Heart left ventricle (tissue), 16 donors: ENCODE measurements around the gene XK. TPM values are rescaled to one million over a fixed set of nuclear protein-coding genes. Genes with fewer than 3 reads are reported as not detected.

Experiments used
- ATAC-seq, 4 donors: fragments of 200-7000 bp; cut with Tn5 transposase; one replicate each; pipeline ENCODE4 v1.9.1; 2020 to 2022; ENCODE audit warnings: moderate library complexity in 4 of 4, mild to moderate bottlenecking in 3 of 4, moderate number of reproducible peaks in 1 of 4
- DNase-seq, 5 donors: peaks; one replicate each; pipeline ENCODE4 v3.0.0-alpha.2; 2020
- H3K27ac ChIP-seq, 12 donors: fragments of 200-600 bp; sonication (generic) in 4 of 12; one replicate each; pipeline versions ENCODE4 v1.5.0 to v1.8.0; 2016 to 2022; ENCODE audit warnings: mild to moderate bottlenecking in 2 of 12
- H3K27me3 ChIP-seq, 9 donors: fragments of 200-600 bp; sonication (generic) in 2 of 9; one replicate each; pipeline versions ENCODE4 v1.5.1 to v1.8.0; 2016 to 2022; ENCODE audit warnings: mild to moderate bottlenecking in 3 of 9
- H3K36me3 ChIP-seq, 9 donors: fragments of 200-600 bp; sonication (generic) in 2 of 9; one replicate each; pipeline versions ENCODE4 v1.5.0 to v1.8.0; 2018 to 2022; ENCODE audit warnings: mild to moderate bottlenecking in 2 of 9
- H3K4me1 ChIP-seq, 12 donors: fragments of 200-600 bp; sonication (generic) in 4 of 12; one replicate each; pipeline versions ENCODE4 v1.5.0 to v1.8.0; 2016 to 2022; ENCODE audit warnings: mild to moderate bottlenecking in 3 of 12
- H3K4me3 ChIP-seq, 12 donors: fragments of 200-600 bp; sonication (generic) in 4 of 12; one replicate each; pipeline versions ENCODE4 v1.5.0 to v1.8.0; 2017 to 2022; ENCODE audit warnings: mild to moderate bottlenecking in 9 of 12, moderate library complexity in 4 of 12
- H3K9me3 ChIP-seq, 12 donors: fragments of 200-600 bp; sonication (generic) in 4 of 12; one replicate each; pipeline versions ENCODE4 v1.5.0 to v1.8.0; 2016 to 2022; ENCODE audit warnings: mild to moderate bottlenecking in 1 of 12
- CTCF ChIP-seq, 12 donors: fragments of 200-600 bp; sonication (generic) in 4 of 12; IDR thresholded peaks; one replicate each; pipeline versions ENCODE4 v1.5.0 to v1.8.0; 2018 to 2022; ENCODE audit warnings: antibody characterized with exemption in 12 of 12, mild to moderate bottlenecking in 5 of 12
- POLR2A ChIP-seq, 2 donors: fragments of 450-650 bp; IDR thresholded peaks; one replicate each; pipeline ENCODE4 v1.6.1; 2017; ENCODE audit warnings: antibody characterized with exemption in 2 of 2, mild to moderate bottlenecking in 2 of 2, moderate library complexity in 2 of 2
- WGBS, 4 donors: extraction: QIAGEN DNeasy Blood & Tissue Kit in 2 of 4; methylation state at CpG; one replicate each; pipeline versions ENCODE4 v1.1.5 to v1.1.7; 2013 to 2018; 5-methylcytosine and 5-hydroxymethylcytosine counted together
- intact Hi-C, 10 donors: fragments of 100-400 bp; cut with DNase I; formaldehyde crosslinking; loops; one replicate each; pipeline versions ENCODE4 v1.11.1 to v1.14.2; 2022
- polyA plus RNA-seq, 2 donors: library from polyadenylated mRNA; stranded (reverse); fragments of 200-250 nt; gene quantifications; one replicate each; pipeline ENCODE4 v1.2.3, GENCODE V29; 2013
- total RNA-seq, 9 donors: library from RNA; depleted of rRNA in 2 of 9; stranded (reverse); fragments of >200 nt in 2 of 9; fragmentation: NEBNext Ultra II Directional in 3 of 9; extraction: Animal tissue kit (Norgen Biotek cat#: 25700) in 3 of 9; gene quantifications; one replicate each; pipeline versions ENCODE4 v1.1.0 to v1.2.4, GENCODE V29; 2016 to 2023
- donor health status: ischemic (EF 13 %, LVEDD 7.1; RV severe dilation, severe dysfunction).
- donor health status: healthy with polysubstance abuse.
- donor health status: DM: no; HTN: yes; CAD: no.
- donor health status: DM: no; HTN: no; CAD: no.
- donor health status: ischemic (EF 25% LVEDD 6.9; RV normal size, moderate dysfunction).
- donor health status: ischemic (EF 25% LVEDD 5.7; RV mildly dilated, moderate dysfunction).
- donor health status: healthy.
- donor health status: DM: yes; HTN: yes; CAD: no.
- donor health status: ischemic (EF 35%, LVEDD 5.7; RV mildly dilated, moderate dysfunction).
- donor health status: nonischemic (EF 11% LVEDD 7.7; RV severe dilation, severe dysfunction).
- donor health status: DM: yes; HTN: yes; CAD: no.
- donor health status: PGD.
- donor health status: ischemic (EF 29% LVEDD 5.4; RV normal size, mild dysfunction).
- donor health status: nonischemic (EF 23%, LVEDD 6.1; RV moderate dilation, normal function).

Gene XK
- total and polyA plus RNA-seq, 11 donors: 2.6 to 16.4 (median 8.7) TPM

GRCh38 chrX:37651921-37652452 is 33.6 kb upstream of the XK start:
- H3K4me3 ChIP-seq: no peak overlapping the region
- intact Hi-C loops: no loop called here
- DNase-seq (no peak), ATAC-seq (no peak)
- WGBS, 4 donors: 65 to 96% (median 83%) methylated on average over 1 of the region's 1 CpG
- peaks cover 0 to 6% (median 0%) of the 10 kb centered on the region in 9 donors for H3K27me3 ChIP-seq
- H3K4me1 ChIP-seq: no peaks in the 10 kb centered on the region
- no peaks in the 10 kb centered on the region for H3K36me3 ChIP-seq
- H3K9me3 ChIP-seq: peaks cover 0 to 6% (median 0%) of the 10 kb centered on the region in 12 donors
- TF ChIP-seq POLR2A (IDR thresholded peaks at IDR 0.05): no peak
- TF ChIP-seq CTCF (IDR thresholded peaks at IDR 0.05): no peak
- no peak overlapping the region for H3K27ac ChIP-seq

DNA sequence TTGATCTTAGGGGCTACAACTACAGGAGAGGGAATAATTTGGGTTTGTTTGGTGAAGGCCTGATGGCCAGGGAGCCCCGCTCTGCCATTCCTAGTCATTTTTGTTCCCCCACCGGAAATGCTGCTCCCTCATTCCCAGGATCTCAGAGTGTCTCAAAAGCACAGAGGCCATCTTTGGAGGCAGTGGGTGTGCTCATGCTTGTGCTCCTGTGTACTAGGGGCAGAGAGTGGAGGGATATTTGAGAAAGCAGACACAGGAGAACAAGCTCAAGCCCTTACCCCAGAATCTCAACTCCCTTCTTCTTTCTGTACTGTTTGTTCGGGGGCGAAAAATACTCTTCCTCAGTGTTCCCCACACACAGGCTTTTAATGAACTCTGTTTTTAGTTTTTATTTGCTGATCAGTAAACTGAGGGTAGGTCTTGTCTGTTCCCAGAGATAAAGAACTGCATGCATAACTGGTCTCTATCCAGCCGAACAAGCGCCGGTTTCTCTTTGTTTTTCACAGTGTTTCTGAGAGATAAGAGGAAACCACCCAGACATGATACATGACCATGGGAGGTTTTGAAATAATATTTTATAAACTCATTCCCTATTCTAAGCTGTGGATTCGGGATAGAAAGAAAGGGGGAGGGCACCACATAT is 32.9 kb upstream of the XK start:
- Histone ChIP-seq H3K9me3 (peaks cover 0 to 6% (median 0%) of the 10 kb centered on the region in 12 donors), H3K27ac (no peak overlapping the region), H3K4me1 (no peaks in the 10 kb centered on the region), H3K4me3 (no peak overlapping the region), H3K27me3 (peaks cover 0 to 6% (median 0%) of the 10 kb centered on the region in 9 donors), H3K36me3 (no peaks in the 10 kb centered on the region)
- DNase-seq: no peak
- WGBS, 4 donors: 73 to 87% (median 80%) methylated on average over 8 of the region's 8 CpGs
- no peak for ATAC-seq
- intact Hi-C loops: no loop called here
- TF ChIP-seq POLR2A (IDR thresholded peaks at IDR 0.05): no peak
- no peak for TF ChIP-seq CTCF (IDR thresholded peaks at IDR 0.05)

- Histone ChIP-seq H3K4me1 (no peaks in the 10 kb centered on the region), H3K4me3 (no peak overlapping the region), H3K9me3 (peaks cover 0 to 6% (median 0%) of the 10 kb centered on the region in 12 donors), H3K36me3 (no peaks in the 10 kb centered on the region), H3K27me3 (peaks cover 0 to 6% (median 0%) of the 10 kb centered on the region in 9 donors), H3K27ac (no peak overlapping the region)
- DNase-seq (no peak), ATAC-seq (no peak)
- no peak for TF ChIP-seq CTCF (IDR thresholded peaks at IDR 0.05)
- no peak for TF ChIP-seq POLR2A (IDR thresholded peaks at IDR 0.05)
- 60 to 81% (median 72%) methylated on average over 1 of the region's 1 CpG for WGBS, 4 donors
- intact Hi-C loops: no loop called here
Observed at GRCh38 chrX:37653397-37654085, 32.0 kb upstream of the XK start.

DNA sequence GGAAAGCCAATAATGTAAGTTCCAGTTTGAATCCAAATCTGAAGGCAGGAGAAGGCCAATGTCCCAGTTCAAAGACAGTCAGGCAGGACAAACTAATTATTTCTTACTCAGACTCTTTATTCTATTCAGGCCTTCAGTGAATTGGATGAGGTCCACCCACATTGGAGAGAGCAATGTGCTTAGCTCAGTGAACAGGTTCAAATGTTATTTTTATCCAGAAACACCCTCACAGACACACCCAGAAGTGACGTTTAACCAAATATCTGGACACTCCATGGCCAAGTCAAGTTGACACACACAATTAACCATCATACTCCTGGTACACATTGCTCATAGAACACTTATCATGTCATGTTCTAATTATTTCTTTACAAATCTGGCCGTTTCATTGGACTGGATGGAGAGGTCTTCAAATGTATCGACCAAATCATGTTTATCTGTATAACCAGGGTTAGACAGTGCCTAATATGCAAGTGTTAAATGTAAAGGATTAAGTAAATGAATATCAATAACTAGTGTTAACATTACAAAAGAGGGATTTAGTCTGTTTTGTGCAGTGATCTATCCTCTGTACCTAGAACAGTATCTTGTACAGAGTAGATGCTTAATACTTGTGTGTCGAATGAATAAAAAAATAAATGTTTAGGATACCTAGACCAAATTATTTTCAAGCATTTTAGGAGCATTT is 27.1 kb upstream of the XK start:
- intact Hi-C loops: no loop called here
- WGBS, 4 donors: 57 to 75% (median 67%) methylated on average over 4 of the region's 4 CpGs
- TF ChIP-seq CTCF (IDR thresholded peaks at IDR 0.05) (no peak), POLR2A (IDR thresholded peaks at IDR 0.05) (no peak)

More for the DNA sequence above, 27.1 kb upstream of the XK start:
- Histone ChIP-seq H3K4me3 (no peak overlapping the region), H3K36me3 (no peaks in the 10 kb centered on the region), H3K27ac (no peak overlapping the region), H3K27me3 (peaks cover 0 to 6% (median 0%) of the 10 kb centered on the region in 9 donors), H3K4me1 (no peaks in the 10 kb centered on the region), H3K9me3 (no peaks in the 10 kb centered on the region)
- DNase-seq: no peak
- ATAC-seq: peak in 1 of 4 donors; percentile 65
